Uterus (tissue), 2 donors: ENCODE measurements around the gene ANXA6.

ENCODE experiments used
- CTCF ChIP-seq, 4 experiments: fragments of 200-600 bp in 2 of 4; fragments of 450-650 bp in 2 of 4; sonication (generic) in 2 of 4; IDR thresholded peaks; one replicate each; pipeline ENCODE4 v1.5.1; 2016 to 2019; ENCODE audit warnings: antibody characterized with exemption in 4 of 4, mild to moderate bottlenecking in 2 of 4, moderate library complexity in 1 of 4
- POLR2A ChIP-seq, 2 donors: fragments of 450-650 bp; IDR thresholded peaks; one replicate each; pipeline ENCODE4 v1.6.1; 2016; ENCODE audit warnings: antibody characterized with exemption in 2 of 2, mild to moderate bottlenecking in 1 of 2, moderate library complexity in 1 of 2

GRCh38 chr5:151071848-151072629 lies 85.5 kb downstream of the ANXA6 start:
- no peak for TF ChIP-seq CTCF (IDR thresholded peaks at IDR 0.05)
- TF ChIP-seq POLR2A (IDR thresholded peaks at IDR 0.05), result no peak
